HG03196 (cell line): ENCODE results near the gene RNF144B.
A peak's percentile ranks its signal among the peaks of the same experiment; 100 is the strongest.
"Not testable (repeated sequence)": the region's sequence is repeated elsewhere in the genome, so short reads cannot be mapped to it uniquely, and the experiment has no call there.

Experiments
- ATAC-seq: cut with Tn5 transposase; IDR thresholded peaks from one replicate; pipeline ENCODE4 v1.9.1; 2021; ENCODE audit not compliant: unreplicated experiment

The RNF144B gene

DNA sequence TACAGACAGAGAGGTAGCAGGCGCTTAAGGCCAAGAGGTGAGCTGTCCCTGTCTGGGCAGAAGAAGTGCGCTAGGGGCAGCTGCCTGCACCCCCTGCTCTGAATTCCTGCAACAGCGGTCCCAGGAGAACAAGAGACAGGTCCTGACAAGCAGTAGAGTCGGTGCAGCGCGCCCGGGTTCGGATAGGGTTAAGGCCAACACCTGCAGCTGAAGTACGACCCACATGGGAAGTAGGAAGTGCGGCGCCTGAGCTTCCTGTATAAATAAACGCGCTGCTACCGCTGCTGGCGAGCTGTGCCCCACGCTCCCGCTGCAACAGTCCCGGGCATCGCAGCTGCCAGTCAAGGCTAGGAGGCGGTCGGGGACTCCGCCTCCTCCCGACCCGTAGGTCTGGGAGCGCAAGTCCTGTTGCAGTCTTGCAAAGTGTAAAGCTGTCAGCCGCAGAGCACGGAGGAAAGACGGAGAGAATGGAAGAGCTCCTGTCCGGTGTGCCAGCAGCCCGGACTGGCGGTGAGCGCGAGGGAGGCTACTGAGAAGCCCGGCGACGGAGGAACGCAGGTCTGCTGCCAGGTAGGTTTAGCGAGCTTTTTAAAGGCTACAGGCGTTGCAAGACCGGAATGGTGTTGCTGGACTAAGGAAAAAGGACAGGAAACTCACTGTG, at the start of gene RNF144B:
RNF144B (plus strand) TSS at position 290 of the 661 bp plus-strand sequence. CDS start 12,185 bp downstream, outside the sequence.
- ATAC-seq, result peak; percentile 91

DNA sequence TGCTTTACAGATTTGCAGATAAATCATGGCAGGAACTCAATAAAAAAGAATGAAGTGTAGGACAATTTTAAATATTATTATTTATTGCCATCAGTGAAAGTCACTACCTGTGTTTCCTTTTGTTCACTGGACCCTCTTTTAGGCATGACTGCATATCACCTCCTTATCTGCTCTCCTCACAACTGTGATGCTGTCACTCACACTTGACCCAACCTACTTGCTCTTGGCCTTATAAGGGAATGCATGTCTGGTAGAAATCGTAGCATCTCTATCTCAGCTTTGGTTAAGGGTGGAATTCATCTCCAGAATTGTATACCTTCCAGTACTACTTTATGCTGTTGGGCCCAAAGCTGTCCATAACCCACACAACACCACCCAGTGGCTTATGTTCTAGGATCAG, 47.6 kb upstream of the RNF144B start:
- ATAC-seq, result no peak

DNA sequence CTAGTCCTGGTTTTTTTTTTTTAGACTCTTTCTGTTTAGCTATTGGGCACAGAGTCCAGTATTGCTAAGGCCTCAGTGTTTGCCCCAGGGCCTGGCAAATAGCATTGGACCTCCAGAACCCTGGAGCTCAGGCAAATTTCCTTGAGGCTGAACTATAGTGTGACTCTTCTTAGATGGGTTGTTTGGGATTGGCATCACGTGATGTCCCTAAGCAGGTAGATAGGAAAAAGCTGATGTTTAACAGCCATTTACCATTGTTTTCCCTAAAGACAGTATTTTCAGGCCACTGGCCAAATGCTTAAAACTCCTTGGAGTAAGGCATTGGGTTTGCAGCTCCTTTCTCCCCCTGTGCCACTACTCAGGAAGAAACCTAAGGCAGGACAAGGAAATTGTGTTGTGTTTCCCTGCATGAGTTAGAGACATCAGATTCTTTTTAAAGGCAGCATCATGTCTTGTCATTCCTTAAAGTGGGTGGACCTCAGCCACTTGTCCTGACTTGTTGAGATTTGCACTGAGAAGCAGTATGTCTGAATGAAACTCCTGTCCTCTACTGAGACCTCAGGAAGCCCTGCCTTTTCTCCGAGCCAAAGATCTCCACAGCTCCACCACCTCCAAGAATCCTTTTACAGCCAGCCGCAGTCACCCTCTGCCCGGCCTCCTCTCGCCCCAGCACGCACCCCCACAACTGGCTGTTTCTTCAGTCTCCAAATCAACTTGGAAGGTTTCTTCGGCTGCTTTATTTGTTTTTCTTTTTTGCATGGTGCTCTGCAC, 46.2 kb upstream of the RNF144B start:
- ATAC-seq, result no peak

DNA sequence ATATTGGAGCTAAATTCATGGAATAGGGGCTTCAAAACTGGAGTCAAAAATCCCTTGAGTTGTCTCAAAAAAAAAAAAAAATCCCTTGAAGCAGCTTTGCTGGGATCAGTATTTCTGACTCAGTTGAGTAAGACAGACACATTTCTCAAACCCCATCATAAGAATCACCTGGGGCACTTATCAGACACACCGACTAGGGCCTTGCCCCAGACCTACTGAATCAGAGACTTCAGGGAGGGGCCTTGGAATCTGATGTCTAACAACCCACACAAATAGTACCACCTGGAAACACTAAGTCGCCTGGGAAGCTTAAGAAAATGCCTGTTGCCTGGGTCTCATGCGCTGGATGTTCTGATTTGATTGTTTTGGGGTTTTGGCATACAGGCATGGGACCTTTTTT, 44.9 kb upstream of the RNF144B start:
- ATAC-seq, result no peak

DNA sequence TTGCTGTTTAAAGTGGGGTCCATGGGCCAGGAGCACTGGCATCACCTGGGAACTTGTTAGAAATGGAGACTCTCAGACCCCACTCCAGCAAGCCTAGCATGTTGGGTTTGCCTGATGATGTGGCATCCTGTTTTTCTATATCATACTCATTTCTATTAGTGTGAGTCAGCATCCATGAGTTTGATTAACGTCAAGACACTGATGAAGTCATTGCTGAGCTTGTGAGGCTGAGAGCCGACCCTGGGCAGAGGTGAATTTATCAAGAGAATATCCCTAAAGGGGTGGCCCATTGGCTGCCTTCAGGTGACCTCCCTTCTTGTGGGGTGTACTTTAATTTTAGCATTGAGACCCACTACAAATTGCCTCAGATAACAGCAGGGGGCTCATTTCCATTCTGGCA, 43.4 kb upstream of the RNF144B start:
- ATAC-seq, result no peak

DNA sequence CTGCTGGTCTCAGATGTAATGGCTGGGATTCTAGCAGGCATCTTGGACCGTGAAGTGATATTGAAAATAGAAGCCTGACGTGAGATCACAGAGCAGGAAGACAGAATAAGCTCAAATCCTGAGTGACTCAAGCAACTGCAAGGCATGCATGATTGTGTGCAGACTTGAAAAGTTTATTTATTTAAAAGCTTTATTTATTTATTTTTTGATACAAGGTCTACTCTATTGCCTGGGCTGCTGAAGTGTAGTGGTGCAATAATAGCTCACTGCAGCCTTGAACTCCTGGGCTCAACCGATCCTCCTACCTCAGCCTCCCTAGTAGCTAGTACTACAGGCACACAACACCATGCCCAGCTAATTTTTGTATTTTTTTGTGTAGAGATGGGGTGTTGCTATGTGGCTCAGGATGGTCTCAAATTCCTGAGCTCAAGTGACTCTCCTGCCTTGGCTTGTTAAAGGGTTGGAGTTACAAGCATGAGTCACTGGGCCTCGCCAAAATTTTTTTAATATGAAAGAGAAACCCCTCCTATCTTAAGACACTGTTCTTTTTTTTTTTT, 40.1 kb upstream of the RNF144B start:
- no peak for ATAC-seq

DNA sequence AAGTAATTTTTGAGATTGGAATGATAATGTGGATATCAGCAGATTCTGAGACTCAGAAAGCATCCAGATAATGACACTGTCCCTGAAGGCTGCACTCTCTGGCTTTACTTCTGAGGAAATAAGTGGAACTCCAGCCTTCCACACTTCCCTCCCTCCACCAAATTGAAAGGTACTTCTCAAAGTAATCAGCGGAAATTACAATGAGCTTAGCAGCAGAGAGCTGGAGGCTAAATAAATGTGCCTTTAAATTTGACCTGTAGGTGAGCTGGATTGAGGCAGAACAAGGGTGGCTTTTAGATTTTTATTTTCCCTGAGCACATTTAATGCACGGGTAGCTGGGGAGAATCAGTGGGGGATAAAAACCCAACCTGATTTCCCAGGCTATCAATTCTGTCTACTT, 39.3 kb upstream of the RNF144B start:
- no peak for ATAC-seq

DNA sequence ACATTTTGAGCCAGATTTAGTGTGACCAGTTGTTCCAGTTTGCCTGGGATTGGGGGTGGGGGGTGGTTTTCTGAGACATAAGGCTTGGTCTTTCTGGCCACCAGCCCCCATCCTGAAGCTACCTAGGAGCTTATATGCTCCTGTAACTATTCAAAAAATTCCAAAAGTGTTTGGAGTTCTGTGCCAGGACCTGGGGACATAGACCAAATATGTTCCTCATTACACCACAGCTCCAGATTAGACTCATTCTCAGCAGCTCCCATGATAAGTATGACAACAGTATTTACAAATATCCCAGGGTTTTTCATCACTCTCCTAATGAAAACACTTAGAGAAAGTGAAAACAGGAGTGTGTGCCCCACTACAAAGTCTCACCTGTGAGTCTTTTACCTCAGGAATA, 37.8 kb upstream of the RNF144B start:
- no peak for ATAC-seq

DNA sequence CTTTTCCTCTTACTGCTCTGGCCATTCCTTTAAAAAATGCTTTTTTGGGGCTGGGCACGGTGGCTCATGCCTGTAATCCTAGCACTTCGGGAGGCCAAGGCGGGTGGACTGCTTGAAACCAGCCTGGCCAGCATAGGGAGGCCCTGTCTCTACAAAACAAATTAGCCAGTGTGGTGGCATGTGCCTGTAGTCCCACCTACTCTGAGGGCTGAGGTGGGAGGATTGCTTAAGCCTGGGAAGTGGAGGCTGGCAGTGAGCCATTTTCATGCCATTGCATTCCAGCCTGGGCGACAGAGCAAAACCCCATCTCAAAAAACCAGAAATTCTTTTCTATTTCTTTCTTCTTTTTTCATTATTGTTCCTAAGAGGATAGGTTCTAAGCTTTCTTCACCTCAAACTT, 36.9 kb upstream of the RNF144B start:
- no peak for ATAC-seq

DNA sequence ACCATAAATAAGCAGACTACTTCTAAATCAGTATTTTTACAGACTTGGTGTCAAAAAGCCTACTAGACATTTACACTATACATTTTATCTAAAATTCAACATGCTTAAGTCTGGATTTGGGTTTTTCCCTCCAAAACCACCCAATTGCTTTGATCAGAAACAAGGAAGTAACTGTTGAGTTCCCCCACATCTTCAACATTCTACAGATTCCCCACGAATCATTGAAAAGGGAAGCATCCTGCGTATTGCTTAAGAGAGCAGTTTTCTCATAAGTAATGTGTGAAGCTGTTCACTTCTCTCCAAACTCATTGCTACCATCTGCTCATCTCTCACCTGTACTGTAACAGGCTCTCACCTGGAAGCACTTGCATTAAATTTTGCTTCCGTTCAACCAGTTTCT, 36.4 kb upstream of the RNF144B start:
- no peak for ATAC-seq

DNA sequence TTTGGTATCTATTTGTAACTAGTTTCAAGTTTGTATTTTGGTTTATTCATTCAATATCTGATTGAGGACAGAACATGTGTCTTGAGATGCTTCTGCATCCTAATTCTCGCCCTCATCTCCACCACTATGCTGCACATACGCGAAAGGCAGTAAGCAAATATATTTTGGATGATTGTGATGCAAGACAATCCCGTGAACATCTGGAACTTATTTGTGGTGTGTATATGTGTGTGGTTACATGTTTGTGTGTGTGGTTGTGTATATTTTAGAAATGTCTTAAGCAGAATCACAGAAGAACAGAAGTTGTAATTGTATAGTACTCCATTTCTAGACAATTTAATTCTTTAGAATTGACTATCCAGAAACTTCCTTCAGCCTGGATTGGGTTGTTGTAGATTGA, 35.1 kb upstream of the RNF144B start:
- no peak for ATAC-seq

DNA sequence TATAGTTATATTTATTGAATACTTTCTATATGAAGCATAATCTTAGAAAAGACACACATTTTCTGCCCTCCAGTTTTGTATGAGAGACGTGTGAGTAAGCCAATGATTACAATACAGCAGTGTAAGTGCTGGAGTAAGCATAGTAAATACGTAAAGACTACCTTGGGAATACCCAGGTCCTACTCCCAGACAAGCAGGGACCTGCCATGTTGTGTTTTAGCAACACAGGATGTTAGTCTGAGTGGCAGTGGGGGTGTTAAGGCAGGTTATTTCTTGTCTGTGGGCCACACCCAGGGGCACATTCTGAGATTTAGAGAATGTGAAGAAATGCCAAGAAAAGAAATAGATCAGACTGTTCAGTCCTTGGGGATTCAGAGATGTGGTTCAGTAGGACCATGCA, 34.3 kb upstream of the RNF144B start:
- ATAC-seq, result no peak

DNA sequence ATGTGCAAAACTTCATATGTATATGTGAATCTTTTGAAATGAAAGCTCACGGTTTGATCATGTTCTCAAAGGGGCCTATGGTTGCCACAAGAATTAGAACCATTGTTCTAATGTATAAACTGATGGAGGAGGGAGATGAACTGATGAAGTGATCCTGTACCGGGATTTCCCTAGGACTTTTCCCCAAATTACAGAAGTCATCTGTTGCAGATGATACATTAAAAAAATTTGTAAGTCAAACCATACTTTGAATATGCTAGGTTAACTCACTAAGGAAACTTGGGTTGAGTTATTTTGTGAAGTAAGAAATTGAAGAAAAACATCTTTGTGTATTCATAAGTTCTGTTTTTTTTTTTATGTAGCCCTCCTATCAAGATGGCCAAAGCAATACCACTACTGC, 33.9 kb upstream of the RNF144B start:
- no peak for ATAC-seq

DNA sequence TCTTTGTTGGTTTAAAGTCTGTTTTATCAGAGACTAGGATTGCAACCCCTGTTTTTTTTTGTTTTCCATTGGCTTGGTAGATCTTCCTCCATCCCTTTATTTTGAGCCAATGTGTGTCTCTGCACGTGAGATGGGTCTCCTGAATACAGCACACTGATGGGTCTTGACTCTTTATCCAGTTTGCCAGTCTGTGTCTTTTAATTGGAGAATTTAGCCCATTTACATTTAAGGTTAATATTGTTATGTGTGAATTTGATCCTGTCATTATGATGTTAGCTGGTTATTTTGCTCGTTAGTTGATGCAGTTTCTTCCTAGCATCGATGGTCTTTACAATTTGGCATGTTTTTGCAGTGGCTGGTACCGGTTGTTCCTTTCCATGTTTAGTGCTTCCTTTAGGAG, 29.6 kb upstream of the RNF144B start:
- not testable (repeated sequence) for ATAC-seq

DNA sequence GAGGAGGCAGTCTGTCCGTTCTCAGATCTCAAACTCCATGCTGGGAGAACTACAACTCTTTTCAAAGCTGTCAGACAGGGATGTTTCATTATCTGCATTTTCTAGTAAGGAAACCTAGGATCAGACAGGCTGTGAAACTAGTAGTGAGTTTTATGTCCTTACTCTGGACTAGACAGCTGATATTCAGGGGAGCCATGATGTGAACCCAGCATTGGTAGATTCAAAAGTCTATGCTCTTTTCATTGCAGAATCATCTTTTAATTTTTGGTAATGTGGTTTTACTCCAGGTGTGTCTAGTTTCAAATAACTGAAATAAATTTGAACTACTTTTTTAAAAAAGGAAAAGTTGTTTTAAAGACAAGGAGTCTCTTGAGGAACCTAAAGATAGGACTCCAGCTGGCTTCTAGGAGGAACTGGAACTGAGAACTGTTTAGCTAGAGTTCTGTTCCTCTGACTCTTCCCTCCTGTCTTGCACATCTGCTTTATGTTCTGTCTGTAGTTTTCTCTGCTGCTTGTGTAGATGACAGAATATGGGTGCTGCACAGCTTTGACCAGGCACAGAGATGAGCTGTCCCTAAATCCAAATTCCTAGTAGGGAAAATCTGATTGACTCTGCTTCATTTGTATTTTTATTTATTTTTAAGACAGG, 27.8 kb upstream of the RNF144B start:
- no peak for ATAC-seq

DNA sequence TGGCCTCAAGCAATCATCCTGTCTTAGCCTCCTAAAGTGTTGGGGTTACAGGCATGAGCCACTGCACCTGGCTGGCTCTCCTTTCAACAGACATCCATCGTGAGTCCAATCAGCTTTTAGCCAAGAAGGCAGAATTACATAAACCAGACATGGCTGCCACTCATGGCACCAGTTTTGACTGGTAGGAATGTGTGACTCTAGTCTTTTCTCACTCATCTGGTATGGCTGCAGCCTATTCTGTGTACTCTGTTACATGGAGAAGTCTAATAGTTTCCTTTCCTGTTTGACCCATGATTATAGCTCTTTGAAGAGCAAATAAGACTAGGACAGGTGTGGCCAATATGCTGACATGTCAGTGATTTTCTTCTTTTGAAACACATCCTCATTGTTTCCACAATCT, 27.0 kb upstream of the RNF144B start:
- ATAC-seq, result no peak

DNA sequence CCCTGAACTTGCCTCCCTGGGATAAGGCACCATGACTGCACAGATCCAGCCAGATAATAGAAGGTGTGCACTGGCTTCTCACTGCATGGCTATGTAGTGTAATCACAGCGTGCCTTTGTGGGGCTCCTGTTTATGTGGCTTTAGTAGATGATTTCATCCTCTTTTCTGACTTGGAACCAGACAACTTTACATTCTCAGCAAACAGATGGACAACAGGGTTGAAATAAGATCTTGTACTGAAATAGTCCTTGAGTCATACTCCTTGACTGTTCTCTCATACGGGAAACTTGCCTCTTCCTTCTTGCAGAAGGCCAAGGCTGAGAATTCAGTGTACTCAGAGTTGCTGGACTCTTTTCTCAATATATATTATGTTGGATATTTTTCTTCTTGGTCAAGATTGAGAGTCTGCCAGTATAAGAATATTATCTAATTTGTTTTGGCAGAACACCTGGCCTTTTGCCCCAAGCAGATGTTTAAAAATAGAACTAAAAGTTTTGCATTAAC, 25.0 kb upstream of the RNF144B start:
- ATAC-seq, result no peak

DNA sequence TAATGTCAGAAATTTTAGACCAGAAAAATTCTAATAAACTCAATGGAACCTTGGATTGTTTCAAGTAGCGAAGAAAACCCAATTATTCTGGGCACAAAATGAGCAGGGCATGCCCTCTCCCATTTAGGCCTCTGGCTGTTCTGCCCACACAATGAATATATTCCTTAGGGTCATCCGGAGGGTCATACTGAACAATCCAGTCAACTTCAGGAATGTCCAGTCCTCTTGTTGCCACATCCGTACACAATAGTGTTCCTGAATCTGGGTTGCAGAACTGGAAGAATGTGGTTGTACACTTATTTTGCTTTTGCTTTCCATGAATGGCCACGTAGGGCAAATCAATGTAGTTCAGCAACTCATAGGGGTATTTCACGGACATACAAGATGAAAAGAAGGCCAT, 23.4 kb upstream of the RNF144B start:
- no peak for ATAC-seq

DNA sequence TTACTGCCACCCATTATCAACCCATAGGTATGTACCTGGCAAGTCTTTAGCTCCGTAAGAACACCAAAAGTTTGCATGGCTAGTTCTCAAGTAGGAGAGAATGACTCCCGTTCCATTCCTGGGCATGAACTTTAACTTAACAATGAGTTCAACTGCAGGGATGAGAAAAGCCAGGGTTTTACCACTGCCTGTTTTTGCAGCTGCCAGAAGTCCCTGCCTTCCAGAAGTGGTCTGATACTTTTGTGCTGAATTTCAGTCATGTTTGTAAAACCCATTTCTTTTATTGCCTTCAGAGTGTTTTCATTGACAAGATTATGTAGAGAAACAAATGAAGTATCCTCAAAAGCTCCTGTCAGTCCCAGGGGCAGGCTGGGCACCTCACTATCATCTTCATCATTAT, 22.6 kb upstream of the RNF144B start:
- not testable (repeated sequence) for ATAC-seq

DNA sequence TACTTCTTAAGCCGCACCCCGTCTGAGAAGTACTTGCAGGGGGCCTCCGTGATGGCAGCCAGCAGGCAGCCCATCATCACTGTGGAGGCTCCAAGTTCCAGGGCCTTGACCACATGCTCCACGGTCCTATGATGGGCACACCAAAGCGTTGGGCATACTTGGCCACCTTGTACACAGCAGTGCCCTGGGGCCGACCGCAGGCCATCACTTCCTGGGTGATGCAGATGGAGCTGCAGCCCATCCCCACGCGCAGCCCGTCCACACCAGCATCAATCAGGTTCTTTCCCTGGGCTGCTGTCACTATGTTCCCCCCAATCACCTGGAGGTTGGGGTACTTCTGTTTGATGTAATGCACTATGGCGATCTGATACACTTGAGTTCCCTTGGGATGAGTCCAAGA, 19.8 kb upstream of the RNF144B start:
- no peak for ATAC-seq

DNA sequence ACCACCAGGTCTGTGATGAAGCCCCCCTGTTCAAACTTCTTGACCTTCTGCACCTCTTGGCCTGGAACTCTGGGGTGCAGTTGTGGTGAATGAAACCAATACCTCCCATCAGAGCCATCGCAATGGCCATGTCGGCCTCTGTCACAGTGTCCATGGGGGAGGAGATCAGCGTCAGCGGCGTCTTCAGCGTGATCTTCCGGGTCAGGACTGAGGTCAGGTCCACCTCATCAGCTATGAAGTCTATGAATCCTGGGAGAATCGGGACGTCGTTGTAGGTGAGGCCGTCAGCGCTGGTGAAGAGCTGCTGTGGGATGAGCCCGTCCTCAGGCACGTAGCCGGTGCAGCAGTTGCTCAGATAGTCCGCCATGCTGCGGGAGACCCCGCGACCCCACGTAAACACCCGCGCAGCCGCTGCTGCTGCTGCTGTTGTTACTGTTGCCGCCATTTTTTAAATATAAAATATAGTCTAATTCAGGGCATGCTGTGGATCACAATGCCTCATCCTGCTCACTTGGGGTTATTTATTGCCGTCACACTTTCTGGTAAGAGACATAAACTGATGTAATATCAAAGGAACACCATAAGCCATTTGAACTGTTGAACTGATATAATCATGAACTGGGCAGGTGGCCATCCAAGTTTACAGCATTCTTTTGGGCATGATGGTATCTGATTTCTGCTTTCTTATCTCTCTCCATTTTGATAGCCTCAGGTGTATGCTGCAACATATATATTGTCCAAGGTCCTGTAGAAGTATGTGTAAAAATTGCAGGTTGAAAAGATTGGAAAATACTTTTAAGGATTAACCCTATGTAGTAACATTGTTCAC, 18.7 kb upstream of the RNF144B start:
- ATAC-seq, result no peak
